GM12878 (cell line): Measurements from ENCODE around the gene NMRK2. TPM values are rescaled to one million over a fixed set of nuclear protein-coding genes. Genes with fewer than 3 reads are reported as not detected.

Source experiments
- CHD1 ChIP-seq: IDR thresholded peaks from 2 replicates; pipeline ENCODE4 v1.6.1; 2012; ENCODE audit warnings: low read depth, low read length, improper control_type of control experiment
- CHD2 ChIP-seq: IDR thresholded peaks from 2 replicates; pipeline ENCODE4 v1.6.1; 2011; ENCODE audit warnings: low read depth, low read length, improper control_type of control experiment, borderline replicate concordance
- CREM ChIP-seq: IDR thresholded peaks from 2 replicates; pipeline ENCODE4 v1.6.1; 2014; ENCODE audit warnings: antibody characterized with exemption, low read depth
- KAT2A ChIP-seq: conservative IDR thresholded peaks from 2 replicates; pipeline ENCODE4 v1.6.1; 2011; ENCODE audit warnings: low read depth, low read length; ENCODE audit not compliant: control insufficient read depth
- NFIC ChIP-seq: IDR thresholded peaks from 2 replicates; pipeline ENCODE4 v1.6.1; 2012; ENCODE audit warnings: low read depth, mild to moderate bottlenecking, inconsistent platforms, low read length, moderate library complexity
- POLR2AphosphoS5 ChIP-seq: IDR thresholded peaks from 2 replicates; pipeline ENCODE4 v1.6.1; 2011; ENCODE audit warnings: mild to moderate bottlenecking, low read length, inconsistent platforms
- SREBF2 ChIP-seq: IDR thresholded peaks from 2 replicates; pipeline ENCODE4 v1.6.1; 2012; ENCODE audit warnings: mild to moderate bottlenecking, low read length
- ZNF274 ChIP-seq: IDR thresholded peaks from one replicate; pipeline ENCODE4 v1.8.0; 2011; ENCODE audit not compliant: insufficient read length, insufficient read depth
- ZSCAN29 ChIP-seq: fragments of 450-650 bp; IDR thresholded peaks from 2 replicates; pipeline ENCODE4 v1.6.1; 2017; ENCODE audit warnings: mild to moderate bottlenecking, moderate library complexity
- polyA plus RNA-seq, 11 experiments: library from polyadenylated mRNA; depleted of rRNA in 4 of 11; unstranded in 6 of 11; stranded (reverse) in 5 of 11; fragments of >200 nt; fragmentation: Nextera tagmentation in 4 of 11; fragmentation: Illumina TruSeq in 1 of 11; extraction: Ambion mirVana in 4 of 11; extraction: Trizol in 1 of 11; gene quantifications; 1 replicate in 1 of 11; 2 replicates in 10 of 11; pipeline versions ENCODE4 v1.2.1 to v1.2.3, GENCODE V29; 2011 to 2016; ENCODE audit warnings: inconsistent platforms in 2 of 11, missing spikeins in 2 of 11, low read depth in 1 of 11
- total RNA-seq, 4 experiments: library from RNA; depleted of rRNA in 3 of 4; stranded (reverse); fragments of >200 nt in 3 of 4; fragmentation: Illumina TruSeq in 1 of 4; extraction: Trizol in 1 of 4; gene quantifications; 2 replicates each; pipeline versions ENCODE4 v1.2.1 to v1.2.3, GENCODE V29; 2013 to 2021
- TF ChIP-seq, protein P1 (sequence below): IDR thresholded peaks from 2 replicates; pipeline ENCODE4 v1.6.1; 2011; ENCODE audit warnings: borderline replicate concordance, low read depth, mild to moderate bottlenecking, moderate library complexity, mixed read lengths, low read length; ENCODE audit not compliant: insufficient read depth; ENCODE audit errors: extremely low read length
- TF ChIP-seq, protein P2 (sequence below): fragments of 450-650 bp; IDR thresholded peaks from 2 replicates; pipeline ENCODE4 v1.6.1; 2017; ENCODE audit warnings: mild to moderate bottlenecking, low read depth, inconsistent platforms; ENCODE audit not compliant: poor library complexity, severe bottlenecking
- TF ChIP-seq, protein P3 (sequence below): IDR thresholded peaks from 2 replicates; pipeline ENCODE4 v1.6.1; 2011; ENCODE audit warnings: mild to moderate bottlenecking, low read depth, low read length, moderate library complexity; ENCODE audit not compliant: insufficient replicate concordance

NMRK2 gene
- total and polyA plus RNA-seq, 10 of the 15 experiments (the other 5 are each of a cell fraction or from before 2014, with no cell fraction given): 0.14 to 0.15 TPM; not detected in 8

DNA sequence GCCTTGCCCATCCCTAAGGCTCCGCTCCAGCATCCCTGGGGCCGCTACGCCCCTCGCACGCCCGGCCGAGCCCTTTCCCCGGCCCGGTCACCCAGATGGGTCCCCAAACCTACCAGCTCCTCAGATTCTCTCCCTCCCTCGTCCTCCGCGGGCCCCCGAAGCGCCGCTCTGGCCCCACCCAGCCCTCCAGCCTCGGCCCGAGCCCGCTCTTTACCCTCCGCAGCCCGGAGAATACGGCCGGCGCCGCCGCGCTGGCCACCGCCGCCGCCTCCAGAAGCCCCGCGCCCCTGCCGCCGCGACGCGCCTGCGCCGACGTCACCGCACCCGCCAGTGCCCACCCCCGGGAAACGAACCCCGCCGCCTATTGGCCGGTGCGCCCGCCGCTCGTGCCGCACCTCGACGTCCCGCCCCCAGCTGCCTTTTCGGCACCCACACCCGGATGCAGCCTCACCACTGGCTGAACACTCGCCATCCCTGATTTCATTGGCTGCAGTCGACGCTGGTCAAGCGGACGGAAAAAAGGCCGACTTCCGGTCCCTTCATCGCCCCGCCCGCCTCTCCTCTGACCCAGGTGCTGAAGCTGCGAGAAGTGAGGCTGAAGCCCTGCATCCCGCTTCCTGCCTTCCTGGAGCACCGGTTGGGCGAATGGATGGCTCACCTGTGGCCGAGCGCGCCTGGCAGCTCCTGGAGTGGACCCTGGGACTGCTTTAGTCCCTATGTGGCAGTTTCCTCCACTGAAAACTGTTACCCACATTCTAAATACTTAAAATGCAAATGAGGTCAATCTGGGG lies 38.1 kb downstream of the NMRK2 start, which contains the start of gene DAPK3 (continued):
- peak; percentile 60; the same call in 1 of the 2 replicates for TF ChIP-seq POLR2AphosphoS5
- no peak for TF ChIP-seq KAT2A
- TF ChIP-seq, protein P1, sequence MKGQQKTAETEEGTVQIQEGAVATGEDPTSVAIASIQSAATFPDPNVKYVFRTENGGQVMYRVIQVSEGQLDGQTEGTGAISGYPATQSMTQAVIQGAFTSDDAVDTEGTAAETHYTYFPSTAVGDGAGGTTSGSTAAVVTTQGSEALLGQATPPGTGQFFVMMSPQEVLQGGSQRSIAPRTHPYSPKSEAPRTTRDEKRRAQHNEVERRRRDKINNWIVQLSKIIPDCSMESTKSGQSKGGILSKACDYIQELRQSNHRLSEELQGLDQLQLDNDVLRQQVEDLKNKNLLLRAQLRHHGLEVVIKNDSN: no peak
- peak; percentile 97 for TF ChIP-seq CHD2
- TF ChIP-seq ZNF274: no peak
- peak; percentile 78; the same call in 1 of the 2 replicates for TF ChIP-seq CREM
- no peak for TF ChIP-seq SREBF2
- no peak for TF ChIP-seq NFIC
- TF ChIP-seq ZSCAN29: no peak
- TF ChIP-seq, protein P2, sequence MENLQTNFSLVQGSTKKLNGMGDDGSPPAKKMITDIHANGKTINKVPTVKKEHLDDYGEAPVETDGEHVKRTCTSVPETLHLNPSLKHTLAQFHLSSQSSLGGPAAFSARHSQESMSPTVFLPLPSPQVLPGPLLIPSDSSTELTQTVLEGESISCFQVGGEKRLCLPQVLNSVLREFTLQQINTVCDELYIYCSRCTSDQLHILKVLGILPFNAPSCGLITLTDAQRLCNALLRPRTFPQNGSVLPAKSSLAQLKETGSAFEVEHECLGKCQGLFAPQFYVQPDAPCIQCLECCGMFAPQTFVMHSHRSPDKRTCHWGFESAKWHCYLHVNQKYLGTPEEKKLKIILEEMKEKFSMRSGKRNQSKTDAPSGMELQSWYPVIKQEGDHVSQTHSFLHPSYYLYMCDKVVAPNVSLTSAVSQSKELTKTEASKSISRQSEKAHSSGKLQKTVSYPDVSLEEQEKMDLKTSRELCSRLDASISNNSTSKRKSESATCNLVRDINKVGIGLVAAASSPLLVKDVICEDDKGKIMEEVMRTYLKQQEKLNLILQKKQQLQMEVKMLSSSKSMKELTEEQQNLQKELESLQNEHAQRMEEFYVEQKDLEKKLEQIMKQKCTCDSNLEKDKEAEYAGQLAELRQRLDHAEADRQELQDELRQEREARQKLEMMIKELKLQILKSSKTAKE: no peak
- no peak for TF ChIP-seq CHD1
- TF ChIP-seq, protein P3, sequence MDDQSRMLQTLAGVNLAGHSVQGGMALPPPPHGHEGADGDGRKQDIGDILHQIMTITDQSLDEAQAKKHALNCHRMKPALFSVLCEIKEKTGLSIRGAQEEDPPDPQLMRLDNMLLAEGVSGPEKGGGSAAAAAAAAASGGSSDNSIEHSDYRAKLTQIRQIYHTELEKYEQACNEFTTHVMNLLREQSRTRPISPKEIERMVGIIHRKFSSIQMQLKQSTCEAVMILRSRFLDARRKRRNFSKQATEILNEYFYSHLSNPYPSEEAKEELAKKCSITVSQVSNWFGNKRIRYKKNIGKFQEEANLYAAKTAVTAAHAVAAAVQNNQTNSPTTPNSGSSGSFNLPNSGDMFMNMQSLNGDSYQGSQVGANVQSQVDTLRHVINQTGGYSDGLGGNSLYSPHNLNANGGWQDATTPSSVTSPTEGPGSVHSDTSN: peak; percentile 98
